HG03139 (cell line): Measurements from ENCODE around the gene ACOD1.

ENCODE experiments used
- ATAC-seq: cut with Tn5 transposase; IDR thresholded peaks from one replicate; pipeline ENCODE4 v1.9.1; 2021; ENCODE audit not compliant: unreplicated experiment

Gene ACOD1

DNA sequence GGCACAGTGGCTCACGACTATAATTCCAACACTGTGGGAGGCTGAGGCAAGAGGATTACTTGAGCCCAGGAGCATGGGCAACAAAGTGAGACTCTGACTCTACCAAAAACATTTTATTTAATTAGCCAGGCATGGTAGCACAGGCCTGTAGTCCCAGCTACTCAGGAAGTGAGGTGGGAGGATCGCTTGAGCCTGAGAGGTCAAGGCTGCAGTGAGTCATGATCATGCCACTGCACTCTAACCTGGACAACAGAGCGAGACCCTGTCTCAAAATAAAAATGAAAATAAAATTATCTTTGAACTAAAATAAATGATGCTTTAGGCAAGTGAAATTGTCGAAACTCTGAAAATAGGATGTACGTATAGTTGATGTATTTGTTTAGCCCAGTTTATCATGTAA lies 35.4 kb downstream of the ACOD1 start:
- no peak for ATAC-seq

DNA sequence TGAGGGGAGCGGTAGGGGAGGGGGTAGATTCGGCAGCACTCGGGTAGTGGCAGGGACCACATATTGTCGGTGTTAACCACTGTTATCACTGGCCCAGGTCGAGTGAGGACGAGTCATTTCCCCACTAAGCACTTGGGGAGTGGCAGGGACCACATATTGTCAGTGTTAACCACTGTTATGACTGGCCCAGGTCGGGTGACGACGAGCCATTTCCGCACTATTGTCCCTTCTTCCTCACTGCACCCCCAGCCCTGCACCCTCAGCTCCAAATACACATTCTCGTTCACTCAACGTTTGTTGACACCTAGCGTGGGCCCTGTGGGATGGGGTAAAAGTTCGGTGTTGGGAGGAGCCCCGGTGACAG lies 43.1 kb downstream of the ACOD1 start:
- ATAC-seq, result peak; percentile 54

DNA sequence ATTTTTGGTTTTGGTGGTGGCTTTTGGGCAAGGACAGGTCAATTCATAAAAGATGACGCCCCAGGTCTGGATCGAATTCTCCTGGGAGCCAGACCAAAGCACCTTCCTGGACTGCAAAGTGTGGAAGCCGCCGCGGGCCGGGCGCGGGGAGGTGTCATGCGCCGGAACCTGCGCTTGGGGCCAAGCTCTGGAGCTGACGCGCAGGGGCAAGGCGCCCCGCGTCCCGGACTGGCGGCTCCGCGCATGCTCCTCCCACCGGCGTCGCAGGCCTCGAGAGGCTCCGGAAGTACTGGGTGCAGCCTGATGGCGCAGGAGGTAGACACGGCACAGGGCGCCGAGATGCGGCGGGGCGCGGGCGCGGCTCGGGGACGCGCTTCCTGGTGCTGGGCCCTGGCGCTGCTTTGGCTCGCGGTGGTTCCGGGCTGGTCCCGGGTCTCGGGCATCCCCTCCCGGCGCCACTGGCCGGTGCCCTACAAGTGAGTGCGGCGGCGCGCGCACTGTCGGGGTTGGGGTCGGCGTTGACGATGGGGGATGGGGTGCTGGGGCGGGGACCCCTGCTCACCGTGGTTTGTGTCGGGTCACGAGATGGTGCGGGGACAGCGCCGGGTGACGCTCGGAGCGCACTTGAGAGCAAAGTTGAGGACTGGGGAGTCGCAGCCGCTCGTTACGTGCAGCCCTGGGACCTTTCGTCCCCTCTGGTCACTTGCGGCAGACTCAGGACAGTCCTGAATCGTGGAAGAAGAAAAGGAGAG lies 43.7 kb downstream of the ACOD1 start, which contains the start of gene CLN5:
Gene CLN5 (plus strand): TSS at position 286 of the 752 bp plus-strand sequence. CDS start 18 bp downstream, at position 304.
- peak; percentile 95 for ATAC-seq

DNA sequence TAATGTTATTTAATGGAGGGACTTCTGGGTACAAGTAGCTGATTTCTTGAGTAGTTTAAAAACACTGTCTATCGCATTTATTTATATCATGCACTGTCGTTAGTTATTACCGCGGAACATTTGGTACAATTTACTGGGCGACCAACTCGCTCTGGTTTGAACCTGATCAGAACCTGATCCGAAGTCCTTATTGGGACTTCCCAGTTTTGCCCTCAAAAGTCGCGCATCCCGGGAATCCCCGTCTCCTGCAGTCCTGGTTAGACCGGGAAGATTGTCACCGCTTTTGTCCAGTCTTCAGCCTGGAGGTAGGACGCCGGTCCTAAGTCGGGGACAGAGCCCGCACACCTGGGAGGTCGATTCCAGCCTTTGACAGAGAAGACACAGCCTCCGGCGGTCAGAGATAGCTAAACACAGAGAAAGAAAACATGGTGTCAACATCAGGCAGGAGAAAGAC lies 44.3 kb downstream of the ACOD1 start:
- no peak for ATAC-seq

DNA sequence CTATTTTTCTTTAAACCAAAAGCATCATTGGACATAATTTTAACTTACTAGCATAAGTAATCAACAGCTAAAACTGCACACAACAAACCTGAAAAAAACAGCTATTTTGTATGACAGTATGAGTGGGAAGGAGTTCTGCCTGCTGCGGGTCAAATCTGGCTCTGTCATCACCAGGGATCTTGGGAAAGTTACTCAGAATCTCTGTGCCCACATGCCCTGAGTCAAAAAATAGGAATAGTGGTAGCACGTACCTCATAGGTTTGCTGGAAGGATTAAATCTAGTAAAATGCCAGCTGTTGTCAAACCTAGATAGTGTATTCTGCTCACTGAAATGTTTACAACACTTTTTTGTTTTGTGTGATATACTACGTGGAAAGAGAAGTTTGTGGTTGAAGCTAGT lies 44.7 kb downstream of the ACOD1 start:
- ATAC-seq, result no peak

DNA sequence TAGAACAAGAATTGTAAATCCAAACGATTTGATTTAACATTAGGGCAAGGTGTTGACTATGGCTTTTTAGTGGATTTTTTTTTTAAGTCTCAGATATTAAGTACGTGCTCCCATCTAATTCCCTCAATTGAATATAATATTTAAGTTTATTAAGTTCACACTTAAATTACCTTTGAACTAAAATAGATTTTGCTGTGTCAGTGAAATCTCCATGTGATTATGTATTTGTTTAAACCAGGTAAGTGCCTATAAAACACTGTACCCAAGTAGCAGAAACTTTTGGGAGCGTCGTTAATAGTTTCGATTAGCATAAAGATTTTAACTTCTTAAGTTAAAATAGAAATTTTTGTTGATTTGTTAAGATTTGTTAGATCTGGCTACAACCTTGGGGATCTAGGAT lies 45.2 kb downstream of the ACOD1 start:
- no peak for ATAC-seq

DNA sequence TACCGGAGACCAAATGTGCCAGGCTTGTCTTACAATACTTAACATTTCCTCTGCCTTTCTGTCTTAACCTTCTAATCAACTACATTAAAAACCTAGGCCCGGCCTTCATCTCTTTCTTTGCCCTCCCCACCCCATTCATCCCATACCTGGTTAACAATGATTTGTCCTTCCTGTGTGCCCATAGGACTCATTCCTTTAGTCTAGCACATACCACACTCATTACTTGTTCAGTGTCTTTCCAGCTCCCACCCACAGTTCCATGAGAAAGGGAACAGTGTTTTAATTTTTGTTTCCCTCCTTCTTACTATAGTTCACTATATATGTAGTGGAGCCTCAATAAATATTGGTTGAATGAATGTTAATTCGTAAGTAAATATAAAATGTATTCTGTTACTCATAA lies 46.0 kb downstream of the ACOD1 start:
- no peak for ATAC-seq

DNA sequence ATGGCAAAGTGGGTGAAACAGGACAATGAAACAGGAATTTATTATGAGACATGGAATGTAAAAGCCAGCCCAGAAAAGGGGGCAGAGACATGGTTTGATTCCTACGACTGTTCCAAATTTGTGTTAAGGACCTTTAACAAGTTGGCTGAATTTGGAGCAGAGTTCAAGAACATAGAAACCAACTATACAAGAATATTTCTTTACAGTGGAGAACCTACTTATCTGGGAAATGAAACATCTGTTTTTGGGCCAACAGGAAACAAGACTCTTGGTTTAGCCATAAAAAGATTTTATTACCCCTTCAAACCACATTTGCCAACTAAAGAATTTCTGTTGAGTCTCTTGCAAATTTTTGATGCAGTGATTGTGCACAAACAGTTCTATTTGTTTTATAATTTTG lies 52.2 kb downstream of the ACOD1 start:
- ATAC-seq, result no peak

DNA sequence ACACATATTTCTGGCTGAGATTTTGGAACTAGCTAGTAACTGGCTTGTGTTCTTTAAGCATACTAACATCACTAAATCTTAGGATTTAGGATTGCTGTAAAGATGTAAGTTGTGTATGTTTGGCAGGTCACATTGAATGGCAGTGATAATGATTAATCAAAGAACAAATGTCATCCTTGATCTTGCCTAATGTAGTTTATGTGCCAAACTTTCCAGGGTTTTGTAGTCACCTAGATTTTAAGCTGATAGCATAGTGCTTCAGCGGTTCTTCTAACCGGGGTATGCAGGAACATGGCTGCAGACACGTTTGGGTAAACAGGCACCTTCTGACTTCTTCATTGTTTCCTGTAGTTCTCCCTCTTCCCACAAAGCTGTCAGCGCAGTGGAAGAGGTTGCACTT lies 53.2 kb downstream of the ACOD1 start:
- ATAC-seq, result no peak

DNA sequence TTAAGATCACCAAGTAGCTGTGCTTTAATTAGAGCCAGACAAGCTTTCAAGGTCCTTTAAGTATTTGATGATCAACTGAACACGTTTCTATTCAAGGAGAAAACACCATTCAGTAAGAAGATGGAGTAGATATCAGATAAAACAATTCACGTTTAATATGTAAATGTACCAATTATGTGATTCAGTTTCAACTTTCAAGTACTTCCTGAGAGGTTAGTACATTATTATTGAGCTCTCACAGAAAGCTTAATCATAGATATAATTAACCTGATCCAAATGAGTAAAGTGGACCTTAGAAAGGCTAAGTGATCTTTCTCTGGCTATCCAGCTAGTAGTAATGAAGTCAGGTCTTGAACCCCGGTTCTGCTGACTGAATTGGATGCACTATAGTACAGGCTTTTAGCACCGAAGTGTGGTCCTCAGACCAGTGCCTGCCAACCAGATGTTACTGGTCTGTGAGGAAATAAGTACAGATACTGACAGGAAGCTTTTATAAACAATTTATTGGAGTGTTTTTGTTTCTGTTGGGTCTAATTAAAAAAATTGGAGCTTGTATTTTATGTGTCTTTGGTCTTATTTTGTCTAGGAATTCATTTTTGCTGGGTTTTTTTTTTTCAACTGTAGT lies 53.8 kb downstream of the ACOD1 start:
- ATAC-seq, result no peak

DNA sequence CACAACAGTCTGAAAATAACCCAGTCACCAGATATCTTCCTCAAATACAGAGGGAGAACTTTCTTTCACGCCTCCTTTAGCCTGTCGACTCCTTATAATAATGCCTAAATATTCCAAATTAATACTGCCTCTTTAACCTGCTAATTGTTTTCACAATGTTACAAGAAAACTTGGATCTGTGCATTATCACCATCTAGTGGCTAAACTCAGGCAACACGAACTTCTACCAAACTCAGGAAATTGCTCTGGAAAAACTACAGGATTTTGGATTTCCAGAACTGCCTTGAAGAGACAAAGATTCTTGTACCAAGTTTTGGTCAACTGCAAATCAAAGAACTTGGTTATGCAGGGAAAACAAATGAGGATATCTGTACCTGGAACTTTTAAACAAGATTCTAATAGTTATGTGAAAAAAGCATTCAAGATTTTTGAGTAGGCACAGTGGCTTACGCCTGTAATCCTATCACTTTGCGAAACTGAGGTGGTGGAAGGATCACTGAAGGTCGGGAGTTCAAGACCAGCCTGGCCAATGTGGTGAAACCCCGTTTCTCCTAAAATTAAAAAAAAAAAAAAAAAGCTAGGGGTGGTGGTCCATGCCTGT lies 54.4 kb downstream of the ACOD1 start:
- ATAC-seq, result no peak
